ENCODE measurements around the gene C17orf113.

The C17orf113 gene

GRCh38 chr17:42081516-42082129 lies 31.2 kb upstream of the C17orf113 start:
- POLR2A ChIA-PET = no interaction called here
- DNase-seq (ENCODE audit: extremely low spot score) = no peak
- CTCF ChIA-PET = interaction anchor here (2.8 to 3.3 kb wide), 2 partner anchors 10 to 16 kb away, joined by 11 to 19 read pairs; no protein-coding TSS in a partner anchor
- TF ChIP-seq, protein P1, sequence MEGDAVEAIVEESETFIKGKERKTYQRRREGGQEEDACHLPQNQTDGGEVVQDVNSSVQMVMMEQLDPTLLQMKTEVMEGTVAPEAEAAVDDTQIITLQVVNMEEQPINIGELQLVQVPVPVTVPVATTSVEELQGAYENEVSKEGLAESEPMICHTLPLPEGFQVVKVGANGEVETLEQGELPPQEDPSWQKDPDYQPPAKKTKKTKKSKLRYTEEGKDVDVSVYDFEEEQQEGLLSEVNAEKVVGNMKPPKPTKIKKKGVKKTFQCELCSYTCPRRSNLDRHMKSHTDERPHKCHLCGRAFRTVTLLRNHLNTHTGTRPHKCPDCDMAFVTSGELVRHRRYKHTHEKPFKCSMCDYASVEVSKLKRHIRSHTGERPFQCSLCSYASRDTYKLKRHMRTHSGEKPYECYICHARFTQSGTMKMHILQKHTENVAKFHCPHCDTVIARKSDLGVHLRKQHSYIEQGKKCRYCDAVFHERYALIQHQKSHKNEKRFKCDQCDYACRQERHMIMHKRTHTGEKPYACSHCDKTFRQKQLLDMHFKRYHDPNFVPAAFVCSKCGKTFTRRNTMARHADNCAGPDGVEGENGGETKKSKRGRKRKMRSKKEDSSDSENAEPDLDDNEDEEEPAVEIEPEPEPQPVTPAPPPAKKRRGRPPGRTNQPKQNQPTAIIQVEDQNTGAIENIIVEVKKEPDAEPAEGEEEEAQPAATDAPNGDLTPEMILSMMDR (IDR thresholded peaks at IDR 0.05; ENCODE audit: control extremely low read depth, extremely low read depth, low read depth, missing control alignments) = no peak

- no peak for DNase-seq (ENCODE audit: extremely low spot score)
- ChIA-PET CTCF (interaction anchor here (2.8 to 3.3 kb wide), 3 partner anchors 11 to 14 kb away, joined by 11 to 19 read pairs (median 12); no protein-coding TSS in a partner anchor), POLR2A (no interaction called here)
- TF ChIP-seq, protein P1 (IDR thresholded peaks at IDR 0.05; ENCODE audit: control extremely low read depth, extremely low read depth, low read depth, missing control alignments) = no peak
Observed at GRCh38 chr17:42079541-42079940, 29.1 kb upstream of the C17orf113 start.

DNA sequence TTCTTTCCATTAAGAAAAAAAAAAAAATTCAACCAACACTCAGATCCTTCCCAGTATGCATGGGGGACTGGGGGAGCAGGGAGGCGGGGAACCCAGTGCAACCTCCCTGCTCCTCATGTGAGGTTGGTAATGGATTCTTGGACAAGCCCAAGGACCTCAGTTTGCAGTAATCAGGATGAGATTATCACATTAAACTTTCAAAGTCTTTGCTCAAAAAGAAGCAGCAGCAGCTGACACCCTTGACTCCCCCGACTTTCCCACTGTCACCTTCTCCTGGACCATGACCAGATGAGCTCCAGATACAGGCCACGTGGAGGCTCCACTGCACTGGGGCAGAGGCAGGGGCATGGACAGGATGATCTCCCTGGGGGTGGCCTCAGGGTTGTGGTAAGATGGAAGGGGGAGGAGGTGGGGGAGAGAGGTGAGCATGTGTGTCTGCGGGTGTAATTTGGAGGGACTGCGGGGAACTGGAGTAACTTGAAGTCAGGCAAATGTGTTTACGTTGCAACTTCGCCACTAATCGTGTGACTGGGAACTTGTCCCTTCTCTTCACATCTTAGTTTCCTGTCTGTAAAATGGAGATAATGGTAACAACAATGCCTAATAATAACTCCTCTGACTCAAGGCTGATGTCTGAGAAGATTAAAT lies 28.1 kb upstream of the C17orf113 start:
- CTCF ChIA-PET = interaction anchor here (2.8 kb wide), 1 partner anchor 10 kb away, joined by 12 read pairs; no protein-coding TSS in a partner anchor
- DNase-seq (ENCODE audit: extremely low spot score) = no peak
- TF ChIP-seq, protein P1 (IDR thresholded peaks at IDR 0.05; ENCODE audit: control extremely low read depth, extremely low read depth, low read depth, missing control alignments) = no peak
- POLR2A ChIA-PET = no interaction called here

DNA sequence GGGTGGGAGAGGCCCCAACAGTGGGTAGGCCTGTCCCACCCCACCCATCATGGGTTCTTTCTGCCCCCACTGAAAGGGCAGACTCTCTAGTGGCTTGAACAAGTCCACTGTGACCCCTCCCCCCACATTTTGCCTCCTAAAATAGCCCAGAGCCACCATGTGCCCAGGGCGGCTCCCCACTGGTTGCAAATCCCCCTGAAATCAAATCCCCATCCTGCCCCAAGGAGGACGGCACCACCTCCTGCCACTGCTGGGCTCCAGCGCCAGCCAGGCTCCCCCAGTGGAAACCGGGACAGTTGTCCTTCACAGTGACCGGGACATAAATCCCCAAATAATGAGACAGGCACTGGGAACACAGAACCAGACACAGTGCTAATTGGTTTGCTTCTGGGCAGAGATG lies 27.4 kb upstream of the C17orf113 start:
- no peak for DNase-seq (ENCODE audit: extremely low spot score)
- POLR2A ChIA-PET = no interaction called here

DNA sequence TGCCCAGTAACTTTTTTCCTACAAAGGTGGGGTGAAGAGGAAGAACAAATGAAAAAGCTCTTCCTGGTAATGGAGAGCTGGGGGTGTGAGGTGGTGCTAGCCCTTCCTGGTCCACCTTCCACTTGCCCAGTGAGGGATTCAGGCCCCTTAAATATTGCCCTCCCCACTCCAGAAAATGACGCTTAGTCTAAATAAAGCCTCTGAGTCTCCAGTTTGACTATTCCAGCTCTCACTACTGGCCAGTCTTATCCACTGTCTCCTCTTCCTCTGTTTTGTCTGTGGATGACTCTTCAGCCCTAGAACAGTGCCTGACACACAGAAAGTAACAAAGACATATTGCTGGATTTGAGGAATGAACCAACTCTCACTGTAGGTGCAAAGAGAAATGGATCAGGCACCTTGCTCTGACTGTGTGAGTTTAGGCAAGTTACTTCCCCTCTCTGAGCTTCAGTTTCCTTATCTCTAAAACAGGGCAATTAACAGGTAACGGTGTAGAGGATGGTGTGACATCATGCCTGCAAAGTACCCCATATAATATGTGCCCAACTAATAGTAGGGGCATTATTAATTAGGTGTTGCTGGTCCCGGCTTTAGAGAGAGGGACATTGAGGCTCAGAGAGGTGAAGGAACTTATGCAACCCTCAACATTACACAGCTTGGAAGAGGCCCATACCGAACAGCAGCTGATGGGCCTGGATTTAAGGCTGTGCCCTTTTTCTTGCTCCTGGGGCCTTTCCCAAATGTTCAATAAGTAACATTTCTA lies 26.6 kb upstream of the C17orf113 start:
- TF ChIP-seq, protein P1 (IDR thresholded peaks at IDR 0.05; ENCODE audit: control extremely low read depth, extremely low read depth, low read depth, missing control alignments) = no peak
- POLR2A ChIA-PET = no interaction called here
- CTCF ChIA-PET = interaction anchor here (1.2 to 1.4 kb wide), 4 partner anchors 9 to 52 kb away, joined by 3 to 9 read pairs (median 5); no protein-coding TSS in a partner anchor
- DNase-seq (ENCODE audit: extremely low spot score) = no peak

More for the DNA sequence above, 27.4 kb upstream of the C17orf113 start:
- CTCF ChIA-PET = interaction anchor here (1.2 to 1.4 kb wide), 2 partner anchors 10 to 24 kb away, joined by 4 to 9 read pairs; no protein-coding TSS in a partner anchor
- TF ChIP-seq, protein P1 (IDR thresholded peaks at IDR 0.05; ENCODE audit: control extremely low read depth, extremely low read depth, low read depth, missing control alignments) = no peak

GRCh38 chr17:42075789-42076188 lies 25.4 kb upstream of the C17orf113 start:
- CTCF ChIA-PET = interaction anchor here (0.8 to 1.8 kb wide), 3 partner anchors 8 to 10 kb away, joined by 3 to 7 read pairs (median 6); no protein-coding TSS in a partner anchor
- DNase-seq (ENCODE audit: extremely low spot score) = no peak
- POLR2A ChIA-PET = no interaction called here
- TF ChIP-seq, protein P1 (IDR thresholded peaks at IDR 0.05; ENCODE audit: control extremely low read depth, extremely low read depth, low read depth, missing control alignments) = no peak
